Measurements from ENCODE around the gene PSMC3IP.
"Not testable (repeated sequence)": the region's sequence is repeated elsewhere in the genome, so short reads cannot be mapped to it uniquely, and the experiment has no call there.

- not testable (repeated sequence) for TF ChIP-seq CTCF, POLR2A (IDR thresholded peaks at IDR 0.05)
Observed at GRCh38 chr17:42555961-42556617, 21.4 kb downstream of the PSMC3IP start.
